Liver (tissue), 9 donors: ENCODE data around the gene TCAIM. TPM values are rescaled to one million over a fixed set of nuclear protein-coding genes. Genes with fewer than 3 reads are reported as not detected.

ENCODE experiments used
- DNase-seq: peaks from one replicate; pipeline ENCODE4 v3.0.0-alpha.2; 2017; ENCODE audit warnings: low spot score
- H3K27ac ChIP-seq, 2 donors: one replicate each; pipeline ENCODE4 v1.7.0; 2013; ENCODE audit warnings: inconsistent platforms in 2 of 2, low read length in 2 of 2, control low read depth in 1 of 2, low read depth in 1 of 2, mild to moderate bottlenecking in 1 of 2
- H3K27me3 ChIP-seq, 4 donors: one replicate each; pipeline versions ENCODE4 v1.6.1 to v1.7.0; 2013; ENCODE audit warnings: low read length in 3 of 4, inconsistent platforms in 1 of 4, mild to moderate bottlenecking in 1 of 4, moderate library complexity in 1 of 4; ENCODE audit not compliant: control insufficient read depth in 4 of 4, insufficient read depth in 4 of 4
- H3K36me3 ChIP-seq, 4 donors: one replicate each; pipeline versions ENCODE4 v1.6.1 to v1.7.0; 2013; ENCODE audit warnings: low read length in 3 of 4, mild to moderate bottlenecking in 3 of 4, low read depth in 1 of 4, moderate library complexity in 1 of 4; ENCODE audit not compliant: control insufficient read depth in 4 of 4, insufficient read depth in 3 of 4
- H3K4me1 ChIP-seq, 4 donors: one replicate each; pipeline versions ENCODE4 v1.6.1 to v1.7.0; 2013; ENCODE audit warnings: low read length in 3 of 4, mild to moderate bottlenecking in 3 of 4, moderate library complexity in 1 of 4; ENCODE audit not compliant: control insufficient read depth in 4 of 4, insufficient read depth in 4 of 4
- H3K4me3 ChIP-seq, 3 donors: one replicate each; pipeline versions ENCODE4 v1.6.1 to v1.7.0; 2013; ENCODE audit warnings: low read length in 3 of 3, control low read depth in 1 of 3, low read depth in 1 of 3, mild to moderate bottlenecking in 1 of 3
- H3K9ac ChIP-seq, 2 donors: one replicate each; pipeline ENCODE4 v1.7.0; 2013; ENCODE audit warnings: low read length in 2 of 2, mild to moderate bottlenecking in 2 of 2, moderate library complexity in 2 of 2, control low read depth in 1 of 2, low read depth in 1 of 2
- H3K9me3 ChIP-seq, 4 donors: one replicate each; pipeline versions ENCODE4 v1.6.1 to v1.7.0; 2013; ENCODE audit warnings: low read length in 3 of 4; ENCODE audit not compliant: control insufficient read depth in 4 of 4
- EGR1 ChIP-seq, 2 donors: IDR thresholded peaks; 2 replicates each; pipeline ENCODE4 v1.6.1; 2016 to 2018; ENCODE audit warnings: antibody characterized with exemption in 2 of 2, low read depth in 2 of 2
- FOXA1 ChIP-seq: IDR thresholded peaks from 2 replicates; pipeline ENCODE4 v1.6.1; 2016; ENCODE audit warnings: antibody characterized with exemption
- FOXA2 ChIP-seq: IDR thresholded peaks from 2 replicates; pipeline ENCODE4 v1.6.1; 2016; ENCODE audit warnings: antibody characterized with exemption
- HNF4A ChIP-seq, 2 donors: conservative IDR thresholded peaks; 2 replicates each; pipeline ENCODE4 v1.6.1; 2016; ENCODE audit warnings: antibody characterized with exemption in 2 of 2, mild to moderate bottlenecking in 2 of 2
- HNF4G ChIP-seq: IDR thresholded peaks from 2 replicates; pipeline ENCODE4 v1.6.1; 2016; ENCODE audit warnings: antibody characterized with exemption
- JUND ChIP-seq, 2 donors: IDR thresholded peaks; 2 replicates each; pipeline ENCODE4 v1.6.1; 2016; ENCODE audit warnings: antibody characterized with exemption in 2 of 2
- NR2F2 ChIP-seq: IDR thresholded peaks from 2 replicates; pipeline ENCODE4 v1.6.1; 2016; ENCODE audit warnings: antibody characterized with exemption
- RAD21 ChIP-seq, 2 donors: IDR thresholded peaks; 2 replicates each; pipeline ENCODE4 v1.6.1; 2016; ENCODE audit warnings: antibody characterized with exemption in 2 of 2, mild to moderate bottlenecking in 2 of 2
- RXRA ChIP-seq, 2 donors: IDR thresholded peaks; 2 replicates each; pipeline ENCODE4 v1.6.1; 2017 to 2018; ENCODE audit warnings: antibody characterized with exemption in 2 of 2, mild to moderate bottlenecking in 1 of 2
- SP1 ChIP-seq: IDR thresholded peaks from 2 replicates; pipeline ENCODE4 v1.6.1; 2018; ENCODE audit warnings: antibody characterized with exemption, mild to moderate bottlenecking
- TAF1 ChIP-seq: conservative IDR thresholded peaks from 2 replicates; pipeline ENCODE4 v1.6.1; 2016; ENCODE audit warnings: antibody characterized with exemption, mild to moderate bottlenecking
- YY1 ChIP-seq: IDR thresholded peaks from 2 replicates; pipeline ENCODE4 v1.6.1; 2016; ENCODE audit warnings: antibody characterized with exemption, mild to moderate bottlenecking
- WGBS: extraction: QIAGEN DNeasy Blood & Tissue Kit; methylation state at CpG from one replicate; pipeline ENCODE4 v1.1.7; 2013; 5-methylcytosine and 5-hydroxymethylcytosine counted together
- polyA plus RNA-seq, 2 donors: library from polyadenylated mRNA; stranded (reverse) in 1 of 2; unstranded in 1 of 2; fragments of 200-250 nt in 1 of 2; fragments of >200 nt in 1 of 2; fragmentation: Nextera tagmentation in 1 of 2; extraction: Ambion mirVana in 1 of 2; gene quantifications; one replicate each; pipeline versions ENCODE4 v1.2.1 to v1.2.3, GENCODE V29; 2013 to 2015
- total RNA-seq, 2 donors: library from RNA; depleted of rRNA; stranded (reverse); fragments of >200 nt; gene quantifications; one replicate each; pipeline ENCODE4 v1.2.3, GENCODE V29; 2014
- TF ChIP-seq, protein P1 (sequence below): IDR thresholded peaks from 2 replicates; pipeline ENCODE4 v1.6.1; 2016; ENCODE audit warnings: antibody characterized with exemption, mild to moderate bottlenecking
- TF ChIP-seq, protein P2 (sequence below): fragments of 150-350 bp; IDR thresholded peaks from 2 replicates; pipeline ENCODE4 v1.5.1; 2017; ENCODE audit warnings: improper control_type of control experiment, low read depth, low read length; ENCODE audit not compliant: missing input control
- TF ChIP-seq, protein P3 (sequence below): IDR thresholded peaks from 2 replicates; pipeline ENCODE4 v1.6.1; 2016; ENCODE audit warnings: antibody characterized with exemption
- TF ChIP-seq, protein P4 (sequence below): IDR thresholded peaks from 2 replicates; pipeline ENCODE4 v1.6.1; 2016; ENCODE audit warnings: antibody characterized with exemption
- TF ChIP-seq, protein P5 (sequence below): IDR thresholded peaks from 2 replicates; pipeline ENCODE4 v1.6.1; 2016; ENCODE audit warnings: antibody characterized with exemption
- donor health status: healthy.
- donor health status: healthy.
- donor health status: healthy.
- donor health status: healthy.
- donor health status: healthy.

TCAIM gene
- total and polyA plus RNA-seq, 4 donors, result 21.0 to 46.6 (median 24.0) TPM

DNA sequence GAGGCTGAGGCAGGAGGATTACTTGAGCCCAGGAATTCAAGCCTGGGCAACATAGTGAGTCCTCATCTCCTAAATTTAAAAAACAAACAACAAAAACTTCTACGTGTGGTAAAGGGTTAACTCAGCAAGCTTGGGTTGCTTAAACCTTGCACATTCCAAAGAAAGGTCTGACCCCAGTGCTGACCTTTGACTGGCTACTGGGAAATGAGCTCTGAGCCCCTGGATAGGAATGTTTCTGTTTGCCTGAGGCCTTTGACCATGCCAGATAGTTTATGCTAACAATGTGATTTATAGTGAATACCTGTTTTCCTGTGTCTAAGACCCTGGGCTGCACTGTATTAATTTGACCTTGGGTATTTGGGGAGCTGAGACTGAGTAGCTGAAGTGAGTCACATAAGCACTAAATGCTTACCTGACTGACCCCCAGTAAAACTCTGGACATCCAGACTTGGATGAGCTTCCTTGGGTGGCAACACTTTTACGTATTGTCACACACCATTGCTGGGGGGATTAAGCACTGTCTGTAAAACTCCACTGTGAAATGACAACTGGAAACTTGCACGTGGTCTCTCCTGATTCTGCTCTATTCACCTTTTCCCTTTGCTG, 20.7 kb downstream of the TCAIM start:
- Histone ChIP-seq H3K9ac (no peak overlapping the region), H3K4me3 (no peak overlapping the region), H3K27me3 (no peaks in the 10 kb centered on the region), H3K4me1 (peaks cover 9 to 63% (median 40%) of the 10 kb centered on the region in 4 donors), H3K36me3 (peaks cover 0 to 8% (median under 1%) of the 10 kb centered on the region in 4 donors), H3K27ac (peak overlapping the region; percentile 74 to 76), H3K9me3 (no peaks in the 10 kb centered on the region)
- no peak for DNase-seq
- WGBS, result 20% methylated on average over 3 of the region's 3 CpGs
- peak; percentile 59 for TF ChIP-seq YY1
- peak; percentile 76 for TF ChIP-seq SP1
- TF ChIP-seq, protein P1, sequence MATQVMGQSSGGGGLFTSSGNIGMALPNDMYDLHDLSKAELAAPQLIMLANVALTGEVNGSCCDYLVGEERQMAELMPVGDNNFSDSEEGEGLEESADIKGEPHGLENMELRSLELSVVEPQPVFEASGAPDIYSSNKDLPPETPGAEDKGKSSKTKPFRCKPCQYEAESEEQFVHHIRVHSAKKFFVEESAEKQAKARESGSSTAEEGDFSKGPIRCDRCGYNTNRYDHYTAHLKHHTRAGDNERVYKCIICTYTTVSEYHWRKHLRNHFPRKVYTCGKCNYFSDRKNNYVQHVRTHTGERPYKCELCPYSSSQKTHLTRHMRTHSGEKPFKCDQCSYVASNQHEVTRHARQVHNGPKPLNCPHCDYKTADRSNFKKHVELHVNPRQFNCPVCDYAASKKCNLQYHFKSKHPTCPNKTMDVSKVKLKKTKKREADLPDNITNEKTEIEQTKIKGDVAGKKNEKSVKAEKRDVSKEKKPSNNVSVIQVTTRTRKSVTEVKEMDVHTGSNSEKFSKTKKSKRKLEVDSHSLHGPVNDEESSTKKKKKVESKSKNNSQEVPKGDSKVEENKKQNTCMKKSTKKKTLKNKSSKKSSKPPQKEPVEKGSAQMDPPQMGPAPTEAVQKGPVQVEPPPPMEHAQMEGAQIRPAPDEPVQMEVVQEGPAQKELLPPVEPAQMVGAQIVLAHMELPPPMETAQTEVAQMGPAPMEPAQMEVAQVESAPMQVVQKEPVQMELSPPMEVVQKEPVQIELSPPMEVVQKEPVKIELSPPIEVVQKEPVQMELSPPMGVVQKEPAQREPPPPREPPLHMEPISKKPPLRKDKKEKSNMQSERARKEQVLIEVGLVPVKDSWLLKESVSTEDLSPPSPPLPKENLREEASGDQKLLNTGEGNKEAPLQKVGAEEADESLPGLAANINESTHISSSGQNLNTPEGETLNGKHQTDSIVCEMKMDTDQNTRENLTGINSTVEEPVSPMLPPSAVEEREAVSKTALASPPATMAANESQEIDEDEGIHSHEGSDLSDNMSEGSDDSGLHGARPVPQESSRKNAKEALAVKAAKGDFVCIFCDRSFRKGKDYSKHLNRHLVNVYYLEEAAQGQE, result peak; percentile 59
- TF ChIP-seq JUND (IDR thresholded peaks at IDR 0.05), result peak; percentile 73 to 75
- peak; percentile 89 to 91 for TF ChIP-seq RXRA (IDR thresholded peaks at IDR 0.05)
- TF ChIP-seq FOXA2, result no peak
- no peak for TF ChIP-seq EGR1 (IDR thresholded peaks at IDR 0.05; ENCODE audit: low read depth in 2 of 2)
- TF ChIP-seq FOXA1, result no peak
- no peak for TF ChIP-seq TAF1
- TF ChIP-seq HNF4A (conservative IDR thresholded peaks at IDR 0.05), result peak; percentile 88 to 89
- peak; percentile 49 for TF ChIP-seq HNF4G
- TF ChIP-seq, protein P2, sequence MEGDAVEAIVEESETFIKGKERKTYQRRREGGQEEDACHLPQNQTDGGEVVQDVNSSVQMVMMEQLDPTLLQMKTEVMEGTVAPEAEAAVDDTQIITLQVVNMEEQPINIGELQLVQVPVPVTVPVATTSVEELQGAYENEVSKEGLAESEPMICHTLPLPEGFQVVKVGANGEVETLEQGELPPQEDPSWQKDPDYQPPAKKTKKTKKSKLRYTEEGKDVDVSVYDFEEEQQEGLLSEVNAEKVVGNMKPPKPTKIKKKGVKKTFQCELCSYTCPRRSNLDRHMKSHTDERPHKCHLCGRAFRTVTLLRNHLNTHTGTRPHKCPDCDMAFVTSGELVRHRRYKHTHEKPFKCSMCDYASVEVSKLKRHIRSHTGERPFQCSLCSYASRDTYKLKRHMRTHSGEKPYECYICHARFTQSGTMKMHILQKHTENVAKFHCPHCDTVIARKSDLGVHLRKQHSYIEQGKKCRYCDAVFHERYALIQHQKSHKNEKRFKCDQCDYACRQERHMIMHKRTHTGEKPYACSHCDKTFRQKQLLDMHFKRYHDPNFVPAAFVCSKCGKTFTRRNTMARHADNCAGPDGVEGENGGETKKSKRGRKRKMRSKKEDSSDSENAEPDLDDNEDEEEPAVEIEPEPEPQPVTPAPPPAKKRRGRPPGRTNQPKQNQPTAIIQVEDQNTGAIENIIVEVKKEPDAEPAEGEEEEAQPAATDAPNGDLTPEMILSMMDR, result no peak
- TF ChIP-seq, protein P3, sequence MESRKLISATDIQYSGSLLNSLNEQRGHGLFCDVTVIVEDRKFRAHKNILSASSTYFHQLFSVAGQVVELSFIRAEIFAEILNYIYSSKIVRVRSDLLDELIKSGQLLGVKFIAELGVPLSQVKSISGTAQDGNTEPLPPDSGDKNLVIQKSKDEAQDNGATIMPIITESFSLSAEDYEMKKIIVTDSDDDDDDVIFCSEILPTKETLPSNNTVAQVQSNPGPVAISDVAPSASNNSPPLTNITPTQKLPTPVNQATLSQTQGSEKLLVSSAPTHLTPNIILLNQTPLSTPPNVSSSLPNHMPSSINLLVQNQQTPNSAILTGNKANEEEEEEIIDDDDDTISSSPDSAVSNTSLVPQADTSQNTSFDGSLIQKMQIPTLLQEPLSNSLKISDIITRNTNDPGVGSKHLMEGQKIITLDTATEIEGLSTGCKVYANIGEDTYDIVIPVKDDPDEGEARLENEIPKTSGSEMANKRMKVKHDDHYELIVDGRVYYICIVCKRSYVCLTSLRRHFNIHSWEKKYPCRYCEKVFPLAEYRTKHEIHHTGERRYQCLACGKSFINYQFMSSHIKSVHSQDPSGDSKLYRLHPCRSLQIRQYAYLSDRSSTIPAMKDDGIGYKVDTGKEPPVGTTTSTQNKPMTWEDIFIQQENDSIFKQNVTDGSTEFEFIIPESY, result peak; percentile 39
- TF ChIP-seq, protein P4, sequence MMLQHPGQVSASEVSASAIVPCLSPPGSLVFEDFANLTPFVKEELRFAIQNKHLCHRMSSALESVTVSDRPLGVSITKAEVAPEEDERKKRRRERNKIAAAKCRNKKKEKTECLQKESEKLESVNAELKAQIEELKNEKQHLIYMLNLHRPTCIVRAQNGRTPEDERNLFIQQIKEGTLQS, result no peak
- peak; percentile 24 to 50 for TF ChIP-seq RAD21 (IDR thresholded peaks at IDR 0.05)
- TF ChIP-seq NR2F2, result peak; percentile 97
- TF ChIP-seq, protein P5, sequence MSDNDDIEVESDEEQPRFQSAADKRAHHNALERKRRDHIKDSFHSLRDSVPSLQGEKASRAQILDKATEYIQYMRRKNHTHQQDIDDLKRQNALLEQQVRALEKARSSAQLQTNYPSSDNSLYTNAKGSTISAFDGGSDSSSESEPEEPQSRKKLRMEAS, result no peak
